A549 (cell line): Measurements from ENCODE around the gene ZNF212.

ENCODE experiments used
- HEYL ChIP-seq: fragments of 250-450 bp; sonication (Bioruptor Pico); IDR thresholded peaks from 2 replicates; pipeline ENCODE4 v1.8.0; 2021; ENCODE audit warnings: mild to moderate bottlenecking, moderate library complexity
- NFE2L2 ChIP-seq: fragments of 150-350 bp; conservative IDR thresholded peaks from 2 replicates; pipeline ENCODE4 v1.6.1; 2014; ENCODE audit warnings: low read length
- NR3C1 ChIP-seq: fragments of >200 bp; sonication (Bioruptor Twin); formaldehyde crosslinking; IDR thresholded peaks from 3 replicates; pipeline ENCODE4 v1.6.1; 2017
- ZFP36 ChIP-seq: fragments of 450-650 bp; IDR thresholded peaks from 2 replicates; pipeline ENCODE4 v1.6.1; 2014; ENCODE audit warnings: borderline replicate concordance; ENCODE audit not compliant: partially characterized antibody
- TF ChIP-seq, protein P1 (sequence below): fragments of >200 bp; sonication (Bioruptor Twin); formaldehyde crosslinking; IDR thresholded peaks from 3 replicates; pipeline ENCODE4 v1.5.1; 2016
- TF ChIP-seq, protein P2 (sequence below): IDR thresholded peaks from 2 replicates; pipeline ENCODE4 v1.6.1; 2012

DNA sequence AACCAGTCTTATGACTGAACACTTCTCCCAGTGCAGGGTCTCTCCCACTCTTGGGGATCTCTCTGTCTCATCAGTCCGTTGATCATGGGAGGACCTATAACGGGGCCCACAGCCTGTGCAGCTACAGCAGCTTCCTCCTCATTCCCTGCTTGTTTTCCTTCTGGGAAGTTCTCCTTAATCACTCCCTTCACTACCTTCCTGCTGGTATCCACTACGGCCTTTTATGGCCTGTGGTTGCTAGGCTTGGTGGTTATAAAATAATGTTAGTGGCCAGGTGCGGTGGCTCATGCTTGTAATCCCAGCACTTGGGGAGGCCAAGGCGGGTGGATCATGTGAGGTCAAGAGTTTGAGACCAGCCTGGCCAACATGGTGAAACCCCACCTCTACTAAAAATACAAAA, 47.6 kb upstream of the ZNF212 start:
- TF ChIP-seq NR3C1 (no peak), NFE2L2 (no peak), HEYL (CRISPR knock-in tag) (no peak), ZFP36 (no peak)
- TF ChIP-seq, protein P1, sequence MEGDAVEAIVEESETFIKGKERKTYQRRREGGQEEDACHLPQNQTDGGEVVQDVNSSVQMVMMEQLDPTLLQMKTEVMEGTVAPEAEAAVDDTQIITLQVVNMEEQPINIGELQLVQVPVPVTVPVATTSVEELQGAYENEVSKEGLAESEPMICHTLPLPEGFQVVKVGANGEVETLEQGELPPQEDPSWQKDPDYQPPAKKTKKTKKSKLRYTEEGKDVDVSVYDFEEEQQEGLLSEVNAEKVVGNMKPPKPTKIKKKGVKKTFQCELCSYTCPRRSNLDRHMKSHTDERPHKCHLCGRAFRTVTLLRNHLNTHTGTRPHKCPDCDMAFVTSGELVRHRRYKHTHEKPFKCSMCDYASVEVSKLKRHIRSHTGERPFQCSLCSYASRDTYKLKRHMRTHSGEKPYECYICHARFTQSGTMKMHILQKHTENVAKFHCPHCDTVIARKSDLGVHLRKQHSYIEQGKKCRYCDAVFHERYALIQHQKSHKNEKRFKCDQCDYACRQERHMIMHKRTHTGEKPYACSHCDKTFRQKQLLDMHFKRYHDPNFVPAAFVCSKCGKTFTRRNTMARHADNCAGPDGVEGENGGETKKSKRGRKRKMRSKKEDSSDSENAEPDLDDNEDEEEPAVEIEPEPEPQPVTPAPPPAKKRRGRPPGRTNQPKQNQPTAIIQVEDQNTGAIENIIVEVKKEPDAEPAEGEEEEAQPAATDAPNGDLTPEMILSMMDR, result no peak
- TF ChIP-seq, protein P2, sequence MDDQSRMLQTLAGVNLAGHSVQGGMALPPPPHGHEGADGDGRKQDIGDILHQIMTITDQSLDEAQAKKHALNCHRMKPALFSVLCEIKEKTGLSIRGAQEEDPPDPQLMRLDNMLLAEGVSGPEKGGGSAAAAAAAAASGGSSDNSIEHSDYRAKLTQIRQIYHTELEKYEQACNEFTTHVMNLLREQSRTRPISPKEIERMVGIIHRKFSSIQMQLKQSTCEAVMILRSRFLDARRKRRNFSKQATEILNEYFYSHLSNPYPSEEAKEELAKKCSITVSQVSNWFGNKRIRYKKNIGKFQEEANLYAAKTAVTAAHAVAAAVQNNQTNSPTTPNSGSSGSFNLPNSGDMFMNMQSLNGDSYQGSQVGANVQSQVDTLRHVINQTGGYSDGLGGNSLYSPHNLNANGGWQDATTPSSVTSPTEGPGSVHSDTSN, result no peak
